HepG2 (cell line): ENCODE data around the gene NPAS2. TPM values are rescaled to one million over a fixed set of nuclear protein-coding genes. Genes with fewer than 3 reads are reported as not detected.

Experiments
- ATAC-seq: fragments of 200-7000 bp; cut with Tn5 transposase; 3 replicates; pipeline ENCODE4 v1.9.1; 2020; ENCODE audit warnings: mild to moderate bottlenecking, moderate library complexity
- BruUV-seq: library from RNA; stranded (reverse); fragments of 400-500 nt; replicated peaks from 2 replicates; lab custom pipeline; 2021; lab: Mats Ljungman, UMichigan
- CTCF ChIA-PET: fragments of 300-600 bp; formaldehyde crosslinking; extraction: SDS; loops from one replicate; lab custom pipeline; 2021; ENCODE audit warnings: low total read pairs, inconsistent platforms, low intra/inter-chr PET ratio; lab: Yijun Ruan, JAX
- POLR2A ChIA-PET: fragments of 350-600 bp; sonication (Branson Sonifier 250); formaldehyde crosslinking; loops from one replicate; lab custom pipeline; 2020; ENCODE audit warnings: antibody characterized with exemption, inconsistent platforms; lab: Yijun Ruan, JAX
- DNase-seq: peaks from one replicate; pipeline ENCODE4 v3.0.0-alpha.2; 2015; ENCODE audit warnings: low spot score
- FAIRE-seq: peaks from 3 replicates; lab custom pipeline; 2011; peaks lifted over from hg19 to GRCh38; lab: Jason Lieb, UNC
- H2AFZ ChIP-seq: one replicate; pipeline ENCODE4 v1.6.1; 2011; ENCODE audit warnings: low read length, inconsistent platforms
- H3K27ac ChIP-seq: fragments of 300-600 bp; 3 replicates; pipeline ENCODE4 v1.8.0; 2011; ENCODE audit warnings: mixed run types, mild to moderate bottlenecking, mixed read lengths, low read length, inconsistent platforms; ENCODE audit not compliant: insufficient read depth; ENCODE audit errors: extremely low read length
- H3K27me3 ChIP-seq, 2 experiments: fragments of 200-600 bp in 1 of 2; 2 replicates in 1 of 2; 3 replicates in 1 of 2; pipeline versions ENCODE4 v1.6.0 to v1.8.0; 2011; ENCODE audit warnings: low read length in 2 of 2, mild to moderate bottlenecking in 2 of 2, moderate library complexity in 2 of 2, inconsistent platforms in 1 of 2; ENCODE audit not compliant: insufficient read depth in 2 of 2, control insufficient read depth in 1 of 2
- H3K36me3 ChIP-seq, 2 experiments: fragments of 200-600 bp in 1 of 2; replicated peaks in 1 of 2; 2 replicates in 1 of 2; 3 replicates in 1 of 2; pipeline versions ENCODE4 v1.5.1 to v1.8.0; 2011; ENCODE audit warnings: low read length in 2 of 2, inconsistent platforms in 1 of 2; ENCODE audit not compliant: insufficient read depth in 2 of 2, control insufficient read depth in 1 of 2
- H3K4me1 ChIP-seq: 2 replicates; pipeline ENCODE4 v1.5.1; 2012; ENCODE audit warnings: low read length, inconsistent platforms; ENCODE audit not compliant: insufficient read depth
- H3K4me2 ChIP-seq: 2 replicates; pipeline ENCODE4 v1.6.0; 2011; ENCODE audit warnings: low read depth, low read length, inconsistent platforms
- H3K4me3 ChIP-seq, 3 experiments: fragments of 200-600 bp in 1 of 3; sonication (generic), shearing (Covaris generic) in 1 of 3; replicated peaks in 1 of 3; 2 replicates each; pipeline ENCODE4 v1.5.1; 2011 to 2016; ENCODE audit warnings: low read length in 3 of 3, inconsistent platforms in 2 of 3, low read depth in 2 of 3, mild to moderate bottlenecking in 2 of 3, control low read depth in 1 of 3, mixed read lengths in 1 of 3; ENCODE audit not compliant: insufficient read depth in 1 of 3
- H3K79me2 ChIP-seq: one replicate; pipeline ENCODE4 v1.6.1; 2011; ENCODE audit warnings: low read length, inconsistent platforms; ENCODE audit not compliant: insufficient read depth
- H3K9ac ChIP-seq: 2 replicates; pipeline ENCODE4 v1.6.0; 2011; ENCODE audit warnings: mild to moderate bottlenecking, low read depth, low read length, inconsistent platforms; ENCODE audit not compliant: insufficient read depth
- H3K9me3 ChIP-seq: 2 replicates; pipeline ENCODE4 v1.5.1; 2012; ENCODE audit warnings: mild to moderate bottlenecking, low read length
- H4K20me1 ChIP-seq: 2 replicates; pipeline ENCODE4 v1.6.0; 2011; ENCODE audit warnings: inconsistent platforms, mild to moderate bottlenecking, low read length, moderate library complexity; ENCODE audit not compliant: insufficient read depth
- AKNA ChIP-seq: sonication (generic); formaldehyde crosslinking; IDR thresholded peaks from 2 replicates; pipeline ENCODE4 v1.4.0; 2020; ENCODE audit warnings: missing genetic modification reagents, borderline replicate concordance
- ATF4 ChIP-seq, 2 experiments: fragments of 450-650 bp in 1 of 2; sonication (generic) in 1 of 2; formaldehyde crosslinking; IDR thresholded peaks; 2 replicates each; pipeline versions ENCODE4 v1.5.0 to v1.8.0; 2020 to 2022; ENCODE audit warnings: mild to moderate bottlenecking in 1 of 2, missing genetic modification reagents in 1 of 2
- HNF1B ChIP-seq: sonication (generic); formaldehyde crosslinking; IDR thresholded peaks from 2 replicates; pipeline ENCODE4 v1.5.1; 2020; ENCODE audit warnings: mild to moderate bottlenecking, moderate library complexity, missing genetic modification reagents
- RELA ChIP-seq: sonication (generic); formaldehyde crosslinking; IDR thresholded peaks from 2 replicates; pipeline ENCODE4 v1.4.0; 2020; ENCODE audit warnings: missing genetic modification reagents
- RFX3 ChIP-seq: IDR thresholded peaks from 2 replicates; pipeline ENCODE4 v1.6.1; 2016; ENCODE audit warnings: missing biosample characterization, missing genetic modification reagents
- TFDP2 ChIP-seq: sonication (generic); formaldehyde crosslinking; IDR thresholded peaks from 2 replicates; pipeline ENCODE4 v1.4.0; 2020; ENCODE audit warnings: missing genetic modification reagents
- ZNF282 ChIP-seq: fragments of 450-650 bp; IDR thresholded peaks from 2 replicates; pipeline ENCODE4 v1.6.1; 2018; ENCODE audit not compliant: partially characterized antibody
- ZNF44 ChIP-seq: sonication (generic); formaldehyde crosslinking; IDR thresholded peaks from 2 replicates; pipeline ENCODE4 v1.5.1; 2020; ENCODE audit warnings: mild to moderate bottlenecking, missing genetic modification reagents
- ZSCAN31 ChIP-seq: sonication (generic); formaldehyde crosslinking; IDR thresholded peaks from 2 replicates; pipeline ENCODE4 v1.5.0; 2020; ENCODE audit warnings: low read depth, mild to moderate bottlenecking, missing genetic modification reagents
- WGBS: methylation state at CpG from one replicate; pipeline ENCODE4 v1.1.6; 2017; ENCODE audit warnings: low lambda C conversion rate; 5-methylcytosine and 5-hydroxymethylcytosine counted together
- in situ Hi-C: cut with HindIII; loops from 2 replicates; pipeline ENCODE4 v1.10.0; 2017; ENCODE audit warnings: low pct_unique_long_range_greater_than_20kb; ENCODE audit not compliant: extremely low pct_ligation_motif_present
- intact Hi-C: fragments of 100-400 bp; cut with micrococcal nuclease; formaldehyde crosslinking; loops from one replicate; pipeline ENCODE4 v1.10.0; 2022; ENCODE audit not compliant: unreplicated experiment
- polyA plus RNA-seq, 8 experiments: library from polyadenylated mRNA; depleted of rRNA in 3 of 8; stranded (reverse) in 7 of 8; unstranded in 1 of 8; fragments of >200 nt; fragmentation: Illumina TruSeq in 4 of 8; extraction: Trizol in 4 of 8; gene quantifications; 2 replicates each; pipeline versions ENCODE4 v1.2.1 to v1.2.3, GENCODE V29; 2011 to 2016; ENCODE audit warnings: low read depth in 4 of 8, missing spikeins in 1 of 8, mixed read lengths in 1 of 8; ENCODE audit not compliant: insufficient read depth in 1 of 8
- total RNA-seq, 5 experiments: library from RNA; depleted of rRNA; stranded (reverse); fragments of >200 nt; fragmentation: Illumina TruSeq; extraction: Trizol; gene quantifications; 2 replicates each; pipeline ENCODE4 v1.2.3, GENCODE V29; 2016; ENCODE audit warnings: low read depth in 1 of 5

Gene NPAS2
- total and polyA plus RNA-seq, 2 of the 13 experiments (the other 11 are each of a cell fraction or from before 2014, with no cell fraction given), result 14.8 to 37.5 TPM

- POLR2A ChIA-PET, result no interaction called here
- ATAC-seq, result no peak
- WGBS, result 87% methylated on average over 11 of the region's 11 CpGs
- no peaks in the 10 kb centered on the region for H3K4me1 ChIP-seq
- H3K9ac ChIP-seq, result no peak overlapping the region
- BruUV-seq, result no TSS peak
- DNase-seq, result no peak
- H2AFZ ChIP-seq, result no peak overlapping the region
- H3K4me3 ChIP-seq, result no peak overlapping the region
- H3K9me3 ChIP-seq, result no peaks in the 10 kb centered on the region
- CTCF ChIA-PET, result no interaction called here
- intact Hi-C loops, result no loop called here
- no peak for FAIRE-seq
- H3K4me2 ChIP-seq, result no peak overlapping the region
- H3K36me3 ChIP-seq, result peaks cover 22 to 55% of the 10 kb centered on the region in 2 experiments
- no peak overlapping the region for H3K27ac ChIP-seq
- H3K27me3 ChIP-seq, result no peaks in the 10 kb centered on the region
- in situ Hi-C loops, result no loop called here
- no peaks in the 10 kb centered on the region for H3K79me2 ChIP-seq
- no peaks in the 10 kb centered on the region for H4K20me1 ChIP-seq
- TF ChIP-seq HNF1B (CRISPR knock-in tag) (no peak), RELA (CRISPR knock-in tag) (no peak), AKNA (CRISPR knock-in tag) (no peak), RFX3 (CRISPR knock-in tag) (no peak), ZNF44 (CRISPR knock-in tag) (no peak), ZNF282 (no peak), TFDP2 (no peak), ZSCAN31 (CRISPR knock-in tag) (no peak), ATF4 (CRISPR knock-in tag; IDR thresholded peaks at IDR 0.05) (no peak)
Observed at GRCh38 chr2:100964681-100965169, 144.8 kb downstream of the NPAS2 start.
